Prostate gland (tissue), 2 donors: Measurements from ENCODE around the gene TLR8. TPM values are rescaled to one million over a fixed set of nuclear protein-coding genes. Genes with fewer than 3 reads are reported as not detected.

Source experiments
- DNase-seq: peaks from one replicate; pipeline ENCODE4 v3.0.0-alpha.2; 2019; ENCODE audit warnings: low spot score
- H3K27ac ChIP-seq, 2 donors: fragments of 200-600 bp; sonication (generic); 2 replicates each; pipeline ENCODE4 v1.5.1; 2017 to 2019
- H3K27me3 ChIP-seq: fragments of 200-600 bp; sonication (generic); replicated peaks from 2 replicates; pipeline ENCODE4 v1.5.1; 2019; ENCODE audit not compliant: insufficient read depth
- H3K36me3 ChIP-seq, 2 donors: fragments of 200-600 bp; sonication (generic); 1 replicate in 1 of 2; 2 replicates in 1 of 2; pipeline versions ENCODE4 v1.5.1 to v1.8.1; 2017 to 2019
- H3K4me1 ChIP-seq: fragments of 200-600 bp; sonication (generic); replicated peaks from 2 replicates; pipeline ENCODE4 v1.5.1; 2019
- H3K4me3 ChIP-seq, 2 donors: fragments of 200-600 bp; sonication (generic); 2 replicates each; pipeline ENCODE4 v1.5.1; 2017 to 2019
- H3K9me3 ChIP-seq: fragments of 200-600 bp; sonication (generic); 2 replicates; pipeline ENCODE4 v1.5.1; 2017
- CTCF ChIP-seq, 4 experiments: fragments of 200-600 bp in 2 of 4; fragments of 450-650 bp in 2 of 4; sonication (generic) in 2 of 4; IDR thresholded peaks; 1 replicate in 3 of 4; 2 replicates in 1 of 4; pipeline ENCODE4 v1.5.1; 2016 to 2019; ENCODE audit warnings: antibody characterized with exemption in 4 of 4, mild to moderate bottlenecking in 2 of 4, moderate library complexity in 2 of 4
- POLR2A ChIP-seq: fragments of 450-650 bp; IDR thresholded peaks from one replicate; pipeline ENCODE4 v1.6.1; 2016; ENCODE audit warnings: antibody characterized with exemption, mild to moderate bottlenecking
- POLR2AphosphoS5 ChIP-seq: sonication (generic); formaldehyde crosslinking; IDR thresholded peaks from one replicate; pipeline ENCODE4 v1.6.1; 2017; ENCODE audit warnings: antibody characterized with exemption
- WGBS: methylation state at CpG from one replicate; pipeline ENCODE4 v1.1.5; 2018; 5-methylcytosine and 5-hydroxymethylcytosine counted together
- intact Hi-C: fragments of 100-400 bp; cut with DNase I; formaldehyde crosslinking; loops from one replicate; pipeline ENCODE4 v1.14.2; 2022
- total RNA-seq, 2 donors: library from RNA; depleted of rRNA; stranded (reverse); fragments of >200 nt; gene quantifications; one replicate each; pipeline ENCODE4 v1.1.0, GENCODE V29; 2016

The TLR8 gene
- total RNA-seq, 2 donors from 2014 or later: 0.18 to 0.57 TPM

- H3K9me3 ChIP-seq: no peaks in the 10 kb centered on the region
- intact Hi-C loops: no loop called here
- 86% methylated on average over 10 of the region's 10 CpGs for WGBS
- H3K27ac ChIP-seq: no peak overlapping the region
- no peaks in the 10 kb centered on the region for H3K4me1 ChIP-seq
- H3K36me3 ChIP-seq: no peaks in the 10 kb centered on the region
- no peak overlapping the region for H3K4me3 ChIP-seq
- TF ChIP-seq CTCF (IDR thresholded peaks at IDR 0.05): no peak
- TF ChIP-seq POLR2AphosphoS5: no peak
- no peak for TF ChIP-seq POLR2A
- H3K27me3 ChIP-seq: no peaks in the 10 kb centered on the region
- no peak for DNase-seq
These were observed 15.6 kb downstream of the TLR8 start for GRCh38 chrX:12921886-12922598.

- no peaks in the 10 kb centered on the region for H3K4me1 ChIP-seq
- no peaks in the 10 kb centered on the region for H3K27me3 ChIP-seq
- H3K4me3 ChIP-seq: no peak overlapping the region
- no peak for DNase-seq
- H3K27ac ChIP-seq: no peak overlapping the region
- no peaks in the 10 kb centered on the region for H3K9me3 ChIP-seq
- H3K36me3 ChIP-seq: no peaks in the 10 kb centered on the region
- TF ChIP-seq POLR2A (no peak), POLR2AphosphoS5 (no peak), CTCF (IDR thresholded peaks at IDR 0.05) (no peak)
- intact Hi-C loops: no loop called here
These were observed 16.1 kb downstream of the TLR8 start for GRCh38 chrX:12922599-12922919.

GRCh38 chrX:12929701-12930100 is 23.3 kb downstream of the TLR8 start:
- TF ChIP-seq CTCF (IDR thresholded peaks at IDR 0.05) (no peak), POLR2A (no peak), POLR2AphosphoS5 (no peak)
- no peaks in the 10 kb centered on the region for H3K27me3 ChIP-seq
- intact Hi-C loops: no loop called here
- H3K4me3 ChIP-seq: no peak overlapping the region
- DNase-seq: no peak
- no peak overlapping the region for H3K27ac ChIP-seq
- no peaks in the 10 kb centered on the region for H3K9me3 ChIP-seq
- H3K4me1 ChIP-seq: no peaks in the 10 kb centered on the region
- no peaks in the 10 kb centered on the region for H3K36me3 ChIP-seq
- WGBS: 87% methylated on average over 4 of the region's 4 CpGs

- TF ChIP-seq CTCF (IDR thresholded peaks at IDR 0.05) (no peak), POLR2A (no peak), POLR2AphosphoS5 (no peak)
- 92% methylated on average over 2 of the region's 2 CpGs for WGBS
- H3K9me3 ChIP-seq: no peaks in the 10 kb centered on the region
These were observed 23.7 kb downstream of the TLR8 start for GRCh38 chrX:12930150-12930549.

GRCh38 chrX:12932244-12932643 is 25.8 kb downstream of the TLR8 start:
- intact Hi-C loops: no loop called here

More at GRCh38 chrX:12930150-12930549, 23.7 kb downstream of the TLR8 start:
- Histone ChIP-seq H3K36me3 (no peaks in the 10 kb centered on the region), H3K27me3 (no peaks in the 10 kb centered on the region), H3K27ac (no peak overlapping the region), H3K4me1 (no peaks in the 10 kb centered on the region), H3K4me3 (no peak overlapping the region)
- intact Hi-C loops: no loop called here
- no peak for DNase-seq

More at GRCh38 chrX:12932244-12932643, 25.8 kb downstream of the TLR8 start:
- Histone ChIP-seq H3K4me3 (no peak overlapping the region), H3K4me1 (no peaks in the 10 kb centered on the region), H3K27me3 (no peaks in the 10 kb centered on the region), H3K9me3 (no peaks in the 10 kb centered on the region), H3K36me3 (no peaks in the 10 kb centered on the region), H3K27ac (no peak overlapping the region)
- TF ChIP-seq POLR2AphosphoS5 (no peak), POLR2A (no peak), CTCF (IDR thresholded peaks at IDR 0.05) (no peak)
- WGBS: 94% methylated on average over 1 of the region's 1 CpG
- DNase-seq: no peak
